ENCODE data around the gene MAGI2.

DNA sequence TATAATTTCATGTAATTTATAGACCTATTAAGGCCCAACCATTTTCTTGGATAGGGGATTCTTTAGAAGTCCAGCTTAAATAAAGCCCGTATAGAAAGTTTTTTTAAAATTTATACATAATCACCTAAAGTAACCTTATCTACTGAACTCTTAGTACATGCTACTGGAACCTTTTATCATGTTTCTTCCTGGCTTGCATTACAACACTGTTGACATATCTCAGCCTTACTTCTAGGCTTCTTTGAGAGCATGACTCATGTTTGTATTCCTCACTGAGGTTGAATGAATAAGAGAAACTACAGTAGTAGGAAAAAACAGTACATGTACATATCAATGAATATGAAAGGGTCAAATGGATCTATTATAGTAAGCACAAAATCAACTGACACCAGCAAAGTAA lies 8.2 kb upstream of the MAGI2 start:
- TF ChIP-seq, protein P1, sequence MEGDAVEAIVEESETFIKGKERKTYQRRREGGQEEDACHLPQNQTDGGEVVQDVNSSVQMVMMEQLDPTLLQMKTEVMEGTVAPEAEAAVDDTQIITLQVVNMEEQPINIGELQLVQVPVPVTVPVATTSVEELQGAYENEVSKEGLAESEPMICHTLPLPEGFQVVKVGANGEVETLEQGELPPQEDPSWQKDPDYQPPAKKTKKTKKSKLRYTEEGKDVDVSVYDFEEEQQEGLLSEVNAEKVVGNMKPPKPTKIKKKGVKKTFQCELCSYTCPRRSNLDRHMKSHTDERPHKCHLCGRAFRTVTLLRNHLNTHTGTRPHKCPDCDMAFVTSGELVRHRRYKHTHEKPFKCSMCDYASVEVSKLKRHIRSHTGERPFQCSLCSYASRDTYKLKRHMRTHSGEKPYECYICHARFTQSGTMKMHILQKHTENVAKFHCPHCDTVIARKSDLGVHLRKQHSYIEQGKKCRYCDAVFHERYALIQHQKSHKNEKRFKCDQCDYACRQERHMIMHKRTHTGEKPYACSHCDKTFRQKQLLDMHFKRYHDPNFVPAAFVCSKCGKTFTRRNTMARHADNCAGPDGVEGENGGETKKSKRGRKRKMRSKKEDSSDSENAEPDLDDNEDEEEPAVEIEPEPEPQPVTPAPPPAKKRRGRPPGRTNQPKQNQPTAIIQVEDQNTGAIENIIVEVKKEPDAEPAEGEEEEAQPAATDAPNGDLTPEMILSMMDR (IDR thresholded peaks at IDR 0.05): no peak
- TF ChIP-seq EP300 (IDR thresholded peaks at IDR 0.05) (no peak), POLR2A (IDR thresholded peaks at IDR 0.05) (no peak)

All from ovary (tissue), 3 donors.